GM23248 (cell line): ENCODE data around the gene TMEM53. TPM values are rescaled to one million over a fixed set of nuclear protein-coding genes. Genes with fewer than 3 reads are reported as not detected.
A peak's percentile ranks its signal among the peaks of the same experiment; 100 is the strongest.

Source experiments
- DNase-seq: peaks from one replicate; pipeline ENCODE4 v3.0.0-alpha.2; 2015
- H2AFZ ChIP-seq: fragments of 200-600 bp; sonication (generic); 2 replicates; pipeline ENCODE4 v1.6.1; 2016; ENCODE audit warnings: antibody characterized with exemption
- H3F3A ChIP-seq: fragments of 200-600 bp; sonication (generic); 2 replicates; pipeline ENCODE4 v1.6.1; 2016; ENCODE audit warnings: mild to moderate bottlenecking, antibody characterized with exemption, mixed run types; ENCODE audit not compliant: insufficient read depth
- H3K27ac ChIP-seq: fragments of 200-600 bp; sonication (generic); 2 replicates; pipeline ENCODE4 v1.5.1; 2016; ENCODE audit warnings: mild to moderate bottlenecking
- H3K27me3 ChIP-seq: fragments of 200-600 bp; sonication (generic); replicated peaks from 2 replicates; pipeline ENCODE4 v1.6.1; 2016; ENCODE audit warnings: mild to moderate bottlenecking; ENCODE audit not compliant: insufficient read depth
- H3K36me3 ChIP-seq: fragments of 200-600 bp; sonication (generic); 2 replicates; pipeline ENCODE4 v1.6.1; 2016; ENCODE audit warnings: low read depth, mild to moderate bottlenecking
- H3K4me1 ChIP-seq: fragments of 200-600 bp; sonication (generic); 2 replicates; pipeline ENCODE4 v1.6.1; 2016; ENCODE audit warnings: mild to moderate bottlenecking; ENCODE audit not compliant: insufficient read depth
- H3K4me2 ChIP-seq: fragments of 200-600 bp; sonication (generic); one replicate; pipeline ENCODE4 v1.6.1; 2016; ENCODE audit warnings: mild to moderate bottlenecking; ENCODE audit not compliant: unreplicated experiment
- H3K4me3 ChIP-seq: fragments of 200-600 bp; sonication (generic); 2 replicates; pipeline ENCODE4 v1.5.1; 2016; ENCODE audit warnings: mild to moderate bottlenecking
- H3K79me2 ChIP-seq: fragments of 200-600 bp; sonication (generic); 2 replicates; pipeline ENCODE4 v1.6.1; 2016; ENCODE audit warnings: mild to moderate bottlenecking; ENCODE audit not compliant: insufficient read depth
- H3K9ac ChIP-seq: fragments of 200-600 bp; sonication (generic); 2 replicates; pipeline ENCODE4 v1.6.1; 2016; ENCODE audit warnings: mild to moderate bottlenecking
- H3K9me2 ChIP-seq: fragments of 200-600 bp; sonication (generic); 2 replicates; pipeline ENCODE4 v1.6.1; 2016; ENCODE audit warnings: mixed run types, mild to moderate bottlenecking, moderate library complexity; ENCODE audit not compliant: insufficient read depth
- H3K9me3 ChIP-seq: fragments of 200-600 bp; sonication (generic); one replicate; pipeline ENCODE4 v1.6.1; 2017; ENCODE audit warnings: low read depth
- H4K20me1 ChIP-seq: fragments of 200-600 bp; sonication (generic); 2 replicates; pipeline ENCODE4 v1.6.0; 2016; ENCODE audit not compliant: insufficient read depth
- EZH2 ChIP-seq: fragments of 200-600 bp; sonication (generic); IDR thresholded peaks from 2 replicates; pipeline ENCODE4 v1.6.1; 2018; ENCODE audit warnings: antibody characterized with exemption, mild to moderate bottlenecking; ENCODE audit not compliant: insufficient read depth, poor library complexity, severe bottlenecking
- EZH2phosphoT487 ChIP-seq: fragments of 200-600 bp; sonication (generic); IDR thresholded peaks from 2 replicates; pipeline ENCODE4 v1.6.1; 2018; ENCODE audit warnings: antibody characterized with exemption, moderate library complexity, mild to moderate bottlenecking, low read depth; ENCODE audit not compliant: insufficient read depth
- WGBS, 2 experiments: methylation state at CpG; one replicate each; pipeline ENCODE4 v1.1.6; 2015 to 2017; ENCODE audit warnings: low lambda C conversion rate in 2 of 2, low coverage in 1 of 2; ENCODE audit errors: missing lambda C conversion rate in 2 of 2; 5-methylcytosine and 5-hydroxymethylcytosine counted together
- in situ Hi-C: fragments of 300-500 bp; cut with MboI; formaldehyde crosslinking; loops from 2 replicates; pipeline ENCODE4 v1.15.0; 2020
- polyA plus RNA-seq: library from polyadenylated mRNA; unstranded; fragments of >200 nt; fragmentation: Nextera tagmentation; extraction: Ambion mirVana; gene quantifications from 2 replicates; pipeline ENCODE4 v1.2.1, GENCODE V29; 2016
- total RNA-seq: library from RNA; depleted of rRNA; stranded (reverse); fragments of >200 nt; shearing (Covaris generic); gene quantifications from 2 replicates; pipeline ENCODE4 v1.2.3, GENCODE V29; 2014

TMEM53 gene
- total and polyA plus RNA-seq, 2 experiments from 2014 or later: 4.4 to 10.1 TPM

GRCh38 chr1:44721485-44722361 is 47.4 kb upstream of the TMEM53 start:
- H3K9ac ChIP-seq: peak overlapping the region; percentile 38; the same call in 1 of the 2 replicates
- TF ChIP-seq EZH2phosphoT487: no peak
- H3K4me3 ChIP-seq: no peak overlapping the region
- in situ Hi-C loops: no loop called here
- H3K36me3 ChIP-seq: no peaks in the 10 kb centered on the region
- H3K27ac ChIP-seq: 0 out of 2 replicates have a peak overlapping the region, but pooled peaks have one; percentile 28
- no peaks in the 10 kb centered on the region for H3K27me3 ChIP-seq
- peaks cover 12% of the 10 kb centered on the region; the same call in 1 of the 2 replicates for H3F3A ChIP-seq
- peak; percentile 58 for DNase-seq
- H2AFZ ChIP-seq: peak overlapping the region; percentile 65
- no peaks in the 10 kb centered on the region for H3K9me2 ChIP-seq
- 40 to 46% methylated on average over 14 of the region's 14 CpGs for WGBS, 2 experiments
- no peaks in the 10 kb centered on the region for H3K9me3 ChIP-seq
- peaks cover 3% of the 10 kb centered on the region for H3K4me1 ChIP-seq
- no peak overlapping the region for H3K4me2 ChIP-seq
- H4K20me1 ChIP-seq: no peaks in the 10 kb centered on the region
- no peaks in the 10 kb centered on the region for H3K79me2 ChIP-seq

- DNase-seq: no peak
- Histone ChIP-seq H3K4me2 (no peak overlapping the region), H3F3A (peaks cover 12% of the 10 kb centered on the region), H3K79me2 (no peaks in the 10 kb centered on the region), H3K4me3 (no peak overlapping the region), H3K36me3 (no peaks in the 10 kb centered on the region), H3K27ac (no peak overlapping the region), H4K20me1 (no peaks in the 10 kb centered on the region), H3K9me2 (no peaks in the 10 kb centered on the region), H3K9me3 (no peaks in the 10 kb centered on the region), H3K27me3 (no peaks in the 10 kb centered on the region), H3K4me1 (no peaks in the 10 kb centered on the region), H2AFZ (no peak overlapping the region), H3K9ac (no peak overlapping the region)
- TF ChIP-seq EZH2 (no peak), EZH2phosphoT487 (no peak)
- in situ Hi-C loops: no loop called here
- WGBS, 2 experiments: 90 to 94% methylated on average over 4 of the region's 4 CpGs
Measured at GRCh38 chr1:44720281-44720680, 46.0 kb upstream of the TMEM53 start.

GRCh38 chr1:44719318-44719717 is 45.0 kb upstream of the TMEM53 start:
- Histone ChIP-seq H2AFZ (no peak overlapping the region), H3K9ac (no peak overlapping the region)
- 58 to 59% methylated on average over 5 of the region's 5 CpGs for WGBS, 2 experiments

GRCh38 chr1:44718091-44718490 is 43.8 kb upstream of the TMEM53 start:
- Histone ChIP-seq H4K20me1 (no peaks in the 10 kb centered on the region), H3K9me3 (no peaks in the 10 kb centered on the region), H3K27me3 (no peaks in the 10 kb centered on the region), H3K9me2 (no peaks in the 10 kb centered on the region), H3K27ac (no peak overlapping the region), H3K79me2 (no peaks in the 10 kb centered on the region), H2AFZ (no peak overlapping the region), H3K4me3 (no peak overlapping the region), H3K9ac (no peak overlapping the region), H3K4me2 (no peak overlapping the region), H3K36me3 (no peaks in the 10 kb centered on the region), H3K4me1 (no peaks in the 10 kb centered on the region), H3F3A (peaks cover 12% of the 10 kb centered on the region)
- TF ChIP-seq EZH2 (no peak), EZH2phosphoT487 (no peak)
- 41 to 54% methylated on average over 6 of the region's 6 CpGs for WGBS, 2 experiments
- no peak for DNase-seq
- in situ Hi-C loops: no loop called here

More at GRCh38 chr1:44719318-44719717, 45.0 kb upstream of the TMEM53 start:
- TF ChIP-seq EZH2: no peak
- TF ChIP-seq EZH2phosphoT487: no peak
- in situ Hi-C loops: no loop called here
- peak; percentile 7 for DNase-seq
- no peaks in the 10 kb centered on the region for H3K27me3 ChIP-seq
- H4K20me1 ChIP-seq: no peaks in the 10 kb centered on the region
- H3K36me3 ChIP-seq: no peaks in the 10 kb centered on the region
- no peaks in the 10 kb centered on the region for H3K9me3 ChIP-seq
- no peaks in the 10 kb centered on the region for H3K79me2 ChIP-seq
- no peak overlapping the region for H3K4me3 ChIP-seq
- H3F3A ChIP-seq: peaks cover 12% of the 10 kb centered on the region
- H3K4me1 ChIP-seq: no peaks in the 10 kb centered on the region
- H3K27ac ChIP-seq: no peak overlapping the region
- no peak overlapping the region for H3K4me2 ChIP-seq
- H3K9me2 ChIP-seq: no peaks in the 10 kb centered on the region
